Kidney (tissue), 14 donors: ENCODE results near the gene ARID3A. TPM values are rescaled to one million over a fixed set of nuclear protein-coding genes. Genes with fewer than 3 reads are reported as not detected.
A peak's percentile ranks its signal among the peaks of the same experiment; 100 is the strongest.

Experiments
- DNase-seq, 5 donors: peaks; one replicate each; pipeline ENCODE4 v3.0.0-alpha.2; 2013 to 2020
- FAIRE-seq: peaks from 2 replicates; lab custom pipeline; 2012; peaks lifted over from hg19 to GRCh38; lab: Jason Lieb, UNC
- H3K27ac ChIP-seq, 2 donors: one replicate each; pipeline ENCODE4 v1.7.0; 2013; ENCODE audit warnings: low read depth in 2 of 2, low read length in 2 of 2, inconsistent platforms in 1 of 2
- H3K27me3 ChIP-seq: one replicate; pipeline ENCODE4 v1.7.1; 2013; ENCODE audit warnings: low read length, inconsistent platforms; ENCODE audit not compliant: control insufficient read depth, insufficient read depth
- H3K36me3 ChIP-seq, 3 donors: one replicate each; pipeline versions ENCODE4 v1.7.0 to v1.7.1; 2013; ENCODE audit warnings: low read length in 3 of 3, control low read depth in 1 of 3, inconsistent platforms in 1 of 3; ENCODE audit not compliant: insufficient read depth in 3 of 3, control insufficient read depth in 2 of 3
- H3K4me1 ChIP-seq, 3 donors: one replicate each; pipeline versions ENCODE4 v1.7.0 to v1.7.1; 2013; ENCODE audit warnings: low read length in 3 of 3, inconsistent platforms in 1 of 3, low read depth in 1 of 3; ENCODE audit not compliant: control insufficient read depth in 2 of 3, insufficient read depth in 2 of 3
- H3K4me3 ChIP-seq, 3 donors: one replicate each; pipeline versions ENCODE4 v1.7.0 to v1.8.1; 2013; ENCODE audit warnings: low read length in 3 of 3, control low read depth in 1 of 3, inconsistent platforms in 1 of 3
- H3K9ac ChIP-seq, 3 donors: one replicate each; pipeline versions ENCODE4 v1.7.0 to v1.7.1; 2013; ENCODE audit warnings: low read length in 3 of 3, control low read depth in 1 of 3, inconsistent platforms in 1 of 3
- H3K9me3 ChIP-seq, 3 donors: one replicate each; pipeline versions ENCODE4 v1.7.0 to v1.7.1; 2013; ENCODE audit warnings: low read length in 3 of 3, control low read depth in 1 of 3, inconsistent platforms in 1 of 3; ENCODE audit not compliant: control insufficient read depth in 2 of 3, insufficient read depth in 1 of 3
- intact Hi-C: fragments of 100-400 bp; cut with DNase I; formaldehyde crosslinking; loops from one replicate; pipeline ENCODE4 v1.11.1; 2022
- polyA plus RNA-seq: library from polyadenylated mRNA; stranded (reverse); fragments of 350-450 nt; fragmentation: Illumina TruSeq; extraction: RNeasy Lipid Tissue Mini Kit (QIAGEN cat#74804); gene quantifications from one replicate; pipeline ENCODE4 v1.2.3, GENCODE V29; 2014; ENCODE audit warnings: low read depth, low replicate concordance; ENCODE audit not compliant: insufficient read depth
- total RNA-seq: library from RNA; stranded (reverse); fragmentation: NEBNext Ultra II Directional; extraction: Animal tissue kit (Norgen Biotek cat#: 25700); gene quantifications from one replicate; pipeline ENCODE4 v1.2.1, GENCODE V29; 2021
- TF ChIP-seq, protein P1 (sequence below): IDR thresholded peaks from 3 replicates; pipeline ENCODE4 v1.5.1; 2012; ENCODE audit warnings: mild to moderate bottlenecking, moderate library complexity, borderline replicate concordance; ENCODE audit not compliant: insufficient read depth; ENCODE audit errors: extremely low read depth
- donor health status: control.
- donor health status: control.
- donor health status: control.
- donor health status: control.
- donor health status: control.
- donor health status: DM: yes; HTN: yes; CAD: no.
- donor health status: Normal renal cell carcinoma (clear cell type).

Gene ARID3A
- total and polyA plus RNA-seq, 2 donors from 2014 or later, result 5.6 to 16.9 TPM

DNA sequence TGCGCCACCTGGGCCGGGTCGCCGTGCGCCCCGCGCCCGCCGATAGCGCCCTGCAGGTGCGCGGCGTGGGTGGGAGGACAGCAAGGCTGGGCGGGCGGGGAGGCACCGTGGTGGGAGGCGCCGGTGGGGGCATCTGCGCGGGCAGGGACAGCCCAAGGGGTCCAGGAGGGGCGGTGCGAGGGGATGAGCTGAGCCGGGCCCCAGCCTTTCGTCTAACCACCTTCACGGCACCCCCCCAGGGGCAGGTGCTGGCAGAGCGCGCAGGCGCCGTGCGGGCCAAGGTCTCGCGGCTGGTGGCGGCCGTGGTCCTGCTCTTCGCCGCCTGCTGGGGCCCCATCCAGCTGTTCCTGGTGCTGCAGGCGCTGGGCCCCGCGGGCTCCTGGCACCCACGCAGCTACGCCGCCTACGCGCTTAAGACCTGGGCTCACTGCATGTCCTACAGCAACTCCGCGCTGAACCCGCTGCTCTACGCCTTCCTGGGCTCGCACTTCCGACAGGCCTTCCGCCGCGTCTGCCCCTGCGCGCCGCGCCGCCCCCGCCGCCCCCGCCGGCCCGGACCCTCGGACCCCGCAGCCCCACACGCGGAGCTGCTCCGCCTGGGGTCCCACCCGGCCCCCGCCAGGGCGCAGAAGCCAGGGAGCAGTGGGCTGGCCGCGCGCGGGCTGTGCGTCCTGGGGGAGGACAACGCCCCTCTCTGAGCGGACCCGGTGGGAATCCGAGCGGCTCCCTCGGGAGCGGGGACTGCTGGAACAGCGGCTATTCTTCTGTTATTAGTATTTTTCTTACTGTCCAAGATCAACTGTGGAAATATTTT, 5.6 kb upstream of the ARID3A start:
- intact Hi-C loops, result no loop called here
- H3K36me3 ChIP-seq, result no peaks in the 10 kb centered on the region
- DNase-seq (peak in 1 of 5 donors; percentile 74), FAIRE-seq (no peak)
- H3K27me3 ChIP-seq, result peaks cover 9% of the 10 kb centered on the region
- H3K4me1 ChIP-seq, result peaks cover 0 to 14% (median 0%) of the 10 kb centered on the region in 3 donors
- TF ChIP-seq, protein P1, sequence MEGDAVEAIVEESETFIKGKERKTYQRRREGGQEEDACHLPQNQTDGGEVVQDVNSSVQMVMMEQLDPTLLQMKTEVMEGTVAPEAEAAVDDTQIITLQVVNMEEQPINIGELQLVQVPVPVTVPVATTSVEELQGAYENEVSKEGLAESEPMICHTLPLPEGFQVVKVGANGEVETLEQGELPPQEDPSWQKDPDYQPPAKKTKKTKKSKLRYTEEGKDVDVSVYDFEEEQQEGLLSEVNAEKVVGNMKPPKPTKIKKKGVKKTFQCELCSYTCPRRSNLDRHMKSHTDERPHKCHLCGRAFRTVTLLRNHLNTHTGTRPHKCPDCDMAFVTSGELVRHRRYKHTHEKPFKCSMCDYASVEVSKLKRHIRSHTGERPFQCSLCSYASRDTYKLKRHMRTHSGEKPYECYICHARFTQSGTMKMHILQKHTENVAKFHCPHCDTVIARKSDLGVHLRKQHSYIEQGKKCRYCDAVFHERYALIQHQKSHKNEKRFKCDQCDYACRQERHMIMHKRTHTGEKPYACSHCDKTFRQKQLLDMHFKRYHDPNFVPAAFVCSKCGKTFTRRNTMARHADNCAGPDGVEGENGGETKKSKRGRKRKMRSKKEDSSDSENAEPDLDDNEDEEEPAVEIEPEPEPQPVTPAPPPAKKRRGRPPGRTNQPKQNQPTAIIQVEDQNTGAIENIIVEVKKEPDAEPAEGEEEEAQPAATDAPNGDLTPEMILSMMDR, result no peak
- no peak overlapping the region for H3K9ac ChIP-seq
- no peak overlapping the region for H3K4me3 ChIP-seq
- H3K9me3 ChIP-seq, result no peaks in the 10 kb centered on the region
- H3K27ac ChIP-seq, result no peak overlapping the region

DNA sequence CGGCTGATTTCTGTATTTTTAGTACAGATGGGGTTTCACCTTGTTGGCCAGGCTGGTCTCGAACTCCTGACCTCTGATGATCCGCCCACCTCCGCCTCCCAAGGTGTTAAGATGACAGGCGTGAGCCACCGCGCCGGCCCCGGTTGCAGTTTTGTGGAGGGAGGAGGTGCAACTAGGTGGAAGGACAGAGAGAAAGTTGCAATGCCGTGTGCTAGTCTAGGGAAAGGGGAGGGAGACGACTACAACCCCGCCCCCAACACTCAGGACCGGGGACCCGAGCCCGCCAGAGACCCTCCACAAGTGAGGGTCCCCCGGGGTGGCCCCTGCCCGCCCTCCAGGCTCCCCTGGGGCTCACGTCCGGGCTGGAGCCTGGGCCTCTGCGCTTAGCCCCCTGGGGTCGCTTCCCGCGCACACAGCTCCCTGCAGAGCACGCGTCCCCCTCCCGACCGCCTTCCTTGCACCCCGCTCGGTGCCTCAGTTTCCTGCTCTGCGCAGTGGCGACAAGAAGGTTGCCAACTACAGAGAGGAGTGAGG, 1.2 kb upstream of the ARID3A start:
- H3K4me1 ChIP-seq, result peaks cover 0 to 7% (median 0%) of the 10 kb centered on the region in 3 donors
- H3K27ac ChIP-seq, result no peak overlapping the region
- TF ChIP-seq, protein P1, result no peak
- H3K9ac ChIP-seq, result peak overlapping the region in 2 of 3 donors; percentile 54 to 55
- intact Hi-C loops, result loop anchor here (5.0 kb wide), 1 partner anchor 58 kb away; the partner anchor contains the start of gene WDR18
- no peaks in the 10 kb centered on the region for H3K36me3 ChIP-seq
- DNase-seq, result peak in 2 of 5 donors; percentile 81 to 86
- peaks cover 4% of the 10 kb centered on the region for H3K27me3 ChIP-seq
- H3K9me3 ChIP-seq, result no peaks in the 10 kb centered on the region
- peak overlapping the region; percentile 34 to 78 (median 69) for H3K4me3 ChIP-seq
- FAIRE-seq, result no peak

DNA sequence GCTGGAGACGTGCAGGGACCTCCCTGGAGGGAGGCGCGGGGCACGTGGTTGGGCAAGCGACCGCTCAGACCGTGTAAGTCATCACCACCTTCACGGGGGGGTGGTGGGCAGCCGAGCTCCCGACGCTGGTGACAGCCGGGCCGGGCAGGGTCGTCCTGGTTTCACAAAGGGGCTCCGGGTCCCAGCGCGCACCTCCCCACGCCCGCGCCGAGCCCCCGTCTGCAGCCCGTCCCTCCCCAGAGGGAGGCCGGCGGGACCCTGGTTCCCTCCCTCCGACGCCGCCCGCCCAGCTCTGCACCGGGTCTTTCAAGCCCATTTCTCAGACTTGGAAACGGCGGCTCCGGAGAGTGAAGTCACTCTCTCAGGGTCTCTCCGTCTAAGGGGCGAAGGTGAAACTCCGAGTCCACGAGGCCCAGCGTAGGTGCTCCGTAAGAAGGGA, 729 bp upstream of the ARID3A start:
- DNase-seq (peak in 1 of 5 donors; percentile 88), FAIRE-seq (no peak)

More for the DNA sequence above, 729 bp upstream of the ARID3A start:
- H3K9me3 ChIP-seq, result no peaks in the 10 kb centered on the region
- TF ChIP-seq, protein P1, result no peak
- H3K4me1 ChIP-seq, result peaks cover 0 to 7% (median 0%) of the 10 kb centered on the region in 3 donors
- no peaks in the 10 kb centered on the region for H3K36me3 ChIP-seq
- H3K27me3 ChIP-seq, result peaks cover 4% of the 10 kb centered on the region
- peak overlapping the region; percentile 73 to 74 for H3K27ac ChIP-seq
- intact Hi-C loops, result loop anchor here (5.0 kb wide), 1 partner anchor 57 kb away; the partner anchor contains the start of gene WDR18
- H3K9ac ChIP-seq, result peak overlapping the region in 2 of 3 donors; percentile 54 to 55
- peak overlapping the region; percentile 34 to 78 (median 69) for H3K4me3 ChIP-seq
